ENCODE results near the gene P3H2.
A peak's percentile ranks its signal among the peaks of the same experiment; 100 is the strongest.

P3H2 gene

DNA sequence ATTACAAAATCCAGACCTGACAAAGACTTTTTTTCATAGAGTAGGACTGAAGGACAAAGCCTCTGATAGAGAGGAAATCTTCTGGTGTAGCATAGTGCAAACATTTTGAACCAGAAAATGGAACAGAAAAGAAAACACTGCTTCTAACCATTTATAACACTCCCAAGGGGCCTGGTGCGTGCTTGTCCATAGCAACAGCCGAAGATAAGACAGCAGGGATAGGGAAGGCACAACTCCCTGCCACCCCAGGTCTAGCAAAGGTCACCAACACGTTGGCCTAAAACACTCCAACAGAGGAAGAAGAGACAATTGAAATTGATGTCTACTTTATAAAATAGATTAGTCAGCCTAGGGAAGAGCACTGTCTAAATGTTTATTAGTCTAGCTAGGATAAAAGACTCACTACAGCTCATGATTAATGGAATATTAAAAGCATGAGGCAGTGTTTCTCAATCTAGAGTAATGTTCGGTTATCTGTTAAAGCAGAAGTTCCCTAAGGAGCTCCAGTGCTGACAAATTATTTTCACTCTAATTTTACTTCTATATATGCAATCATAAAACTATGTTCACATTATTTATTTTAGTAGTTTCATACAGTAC lies 145.2 kb downstream of the P3H2 start:
- TF ChIP-seq, protein P1, sequence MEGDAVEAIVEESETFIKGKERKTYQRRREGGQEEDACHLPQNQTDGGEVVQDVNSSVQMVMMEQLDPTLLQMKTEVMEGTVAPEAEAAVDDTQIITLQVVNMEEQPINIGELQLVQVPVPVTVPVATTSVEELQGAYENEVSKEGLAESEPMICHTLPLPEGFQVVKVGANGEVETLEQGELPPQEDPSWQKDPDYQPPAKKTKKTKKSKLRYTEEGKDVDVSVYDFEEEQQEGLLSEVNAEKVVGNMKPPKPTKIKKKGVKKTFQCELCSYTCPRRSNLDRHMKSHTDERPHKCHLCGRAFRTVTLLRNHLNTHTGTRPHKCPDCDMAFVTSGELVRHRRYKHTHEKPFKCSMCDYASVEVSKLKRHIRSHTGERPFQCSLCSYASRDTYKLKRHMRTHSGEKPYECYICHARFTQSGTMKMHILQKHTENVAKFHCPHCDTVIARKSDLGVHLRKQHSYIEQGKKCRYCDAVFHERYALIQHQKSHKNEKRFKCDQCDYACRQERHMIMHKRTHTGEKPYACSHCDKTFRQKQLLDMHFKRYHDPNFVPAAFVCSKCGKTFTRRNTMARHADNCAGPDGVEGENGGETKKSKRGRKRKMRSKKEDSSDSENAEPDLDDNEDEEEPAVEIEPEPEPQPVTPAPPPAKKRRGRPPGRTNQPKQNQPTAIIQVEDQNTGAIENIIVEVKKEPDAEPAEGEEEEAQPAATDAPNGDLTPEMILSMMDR (conservative IDR thresholded peaks at IDR 0.05; ENCODE audit: low read length): no peak
- no peak for TF ChIP-seq EZH2phosphoT487 (IDR thresholded peaks at IDR 0.05; ENCODE audit: borderline replicate concordance)
- Histone ChIP-seq H3K4me3 (ENCODE audit: low read length, poor library complexity, severe bottlenecking) (no peak overlapping the region), H3K4me1 (ENCODE audit: insufficient read depth, low read length, poor library complexity, severe bottlenecking) (peaks cover 23% of the 10 kb centered on the region), H3K27me3 (ENCODE audit: insufficient read depth, low read length, poor library complexity, severe bottlenecking) (no peaks in the 10 kb centered on the region), H3K4me2 (ENCODE audit: low read depth, low read length, poor library complexity, severe bottlenecking) (no peak overlapping the region), H3K9me3 (ENCODE audit: insufficient read depth, low read depth, low read length) (no peaks in the 10 kb centered on the region), H3K9me2 (replicated peaks; ENCODE audit: low read depth, low read length) (no peaks in the 10 kb centered on the region), H3F3A (ENCODE audit: low read depth) (no peaks in the 10 kb centered on the region), H2AFZ (ENCODE audit: low read length) (no peak overlapping the region), H4K20me1 (ENCODE audit: insufficient read depth, low read length, poor library complexity, severe bottlenecking) (no peaks in the 10 kb centered on the region), H3K36me3 (ENCODE audit: insufficient read depth, low read length) (no peaks in the 10 kb centered on the region), H3K9ac (ENCODE audit: low read depth, low read length, poor library complexity, severe bottlenecking) (no peak overlapping the region), H3K79me2 (ENCODE audit: insufficient read depth, low read length) (no peaks in the 10 kb centered on the region)

DNA sequence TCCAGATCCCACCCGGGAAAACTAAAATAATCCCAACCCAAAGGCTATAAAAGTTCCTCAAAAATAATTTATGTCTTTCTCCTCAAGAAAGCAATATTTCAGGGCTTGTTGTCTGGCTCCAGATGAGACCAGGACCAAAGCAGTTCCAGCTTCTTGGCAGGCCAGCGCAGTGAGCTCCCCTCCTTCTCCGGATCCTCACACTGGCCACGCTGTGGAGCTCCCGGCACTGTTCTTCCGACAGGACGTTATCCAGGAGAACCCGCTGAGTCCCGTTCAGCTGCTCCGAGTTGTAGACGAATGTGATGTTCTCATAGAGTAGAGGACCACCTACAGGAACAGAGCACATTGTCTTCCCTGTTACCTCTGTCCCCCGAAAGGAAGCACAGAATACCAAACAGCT lies 146.3 kb downstream of the P3H2 start:
- no peaks in the 10 kb centered on the region for H3K9me3 ChIP-seq (ENCODE audit: insufficient read depth, low read depth, low read length)
- H3K4me2 ChIP-seq (ENCODE audit: low read depth, low read length, poor library complexity, severe bottlenecking): no peak overlapping the region
- no peaks in the 10 kb centered on the region for H3K9me2 ChIP-seq (replicated peaks; ENCODE audit: low read depth, low read length)
- H2AFZ ChIP-seq (ENCODE audit: low read length): no peak overlapping the region
- peaks cover 23% of the 10 kb centered on the region for H3K4me1 ChIP-seq (ENCODE audit: insufficient read depth, low read length, poor library complexity, severe bottlenecking)
- H3K4me3 ChIP-seq (ENCODE audit: low read length, poor library complexity, severe bottlenecking): no peak overlapping the region
- no peak for TF ChIP-seq EZH2phosphoT487 (IDR thresholded peaks at IDR 0.05; ENCODE audit: borderline replicate concordance)
- TF ChIP-seq, protein P1 (conservative IDR thresholded peaks at IDR 0.05; ENCODE audit: low read length): no peak
- H3K79me2 ChIP-seq (ENCODE audit: insufficient read depth, low read length): no peaks in the 10 kb centered on the region
- H4K20me1 ChIP-seq (ENCODE audit: insufficient read depth, low read length, poor library complexity, severe bottlenecking): no peaks in the 10 kb centered on the region
- no peak overlapping the region for H3K9ac ChIP-seq (ENCODE audit: low read depth, low read length, poor library complexity, severe bottlenecking)
- no peaks in the 10 kb centered on the region for H3F3A ChIP-seq (ENCODE audit: low read depth)
- H3K36me3 ChIP-seq (ENCODE audit: insufficient read depth, low read length): no peaks in the 10 kb centered on the region
- H3K27me3 ChIP-seq (ENCODE audit: insufficient read depth, low read length, poor library complexity, severe bottlenecking): no peaks in the 10 kb centered on the region

DNA sequence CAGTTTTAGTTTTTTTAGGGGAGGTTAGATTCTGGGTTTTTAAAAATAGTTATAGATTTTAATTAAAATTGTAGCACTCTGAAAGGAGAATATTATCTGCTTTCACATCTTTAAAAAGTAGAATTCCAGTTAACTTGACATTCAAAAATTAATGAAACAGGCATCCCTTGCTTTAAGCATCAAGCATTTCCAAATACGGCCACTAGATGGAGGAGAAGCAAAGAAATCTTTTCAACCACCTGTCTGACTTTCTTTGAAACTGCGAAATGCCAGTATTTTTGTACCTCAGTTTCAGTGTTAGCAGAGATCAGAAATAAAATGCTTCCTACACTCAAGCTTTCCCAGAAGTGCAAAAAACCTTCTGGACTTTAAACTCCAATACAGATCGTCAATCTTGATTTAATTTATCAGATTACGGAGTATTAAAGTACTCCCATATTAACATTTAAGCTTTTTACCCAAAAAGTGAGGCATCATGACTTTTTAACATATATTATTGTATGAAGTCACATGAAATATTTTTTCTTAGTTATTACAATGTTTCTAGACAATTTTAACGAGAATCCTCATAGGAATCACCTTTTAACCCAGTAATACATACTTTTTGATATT lies 153.3 kb downstream of the P3H2 start:
- Histone ChIP-seq H3K9me3 (ENCODE audit: insufficient read depth, low read depth, low read length) (no peaks in the 10 kb centered on the region), H3F3A (ENCODE audit: low read depth) (no peaks in the 10 kb centered on the region), H3K4me1 (ENCODE audit: insufficient read depth, low read length, poor library complexity, severe bottlenecking) (no peaks in the 10 kb centered on the region), H3K4me3 (ENCODE audit: low read length, poor library complexity, severe bottlenecking) (no peak overlapping the region), H3K36me3 (ENCODE audit: insufficient read depth, low read length) (no peaks in the 10 kb centered on the region), H3K9me2 (replicated peaks; ENCODE audit: low read depth, low read length) (no peaks in the 10 kb centered on the region), H3K79me2 (ENCODE audit: insufficient read depth, low read length) (no peaks in the 10 kb centered on the region), H4K20me1 (ENCODE audit: insufficient read depth, low read length, poor library complexity, severe bottlenecking) (no peaks in the 10 kb centered on the region), H3K4me2 (ENCODE audit: low read depth, low read length, poor library complexity, severe bottlenecking) (no peak overlapping the region), H3K27me3 (ENCODE audit: insufficient read depth, low read length, poor library complexity, severe bottlenecking) (no peaks in the 10 kb centered on the region), H3K9ac (ENCODE audit: low read depth, low read length, poor library complexity, severe bottlenecking) (no peak overlapping the region), H2AFZ (ENCODE audit: low read length) (peak overlapping the region; percentile 33; the same call in 1 of the 2 replicates)
- TF ChIP-seq, protein P1 (conservative IDR thresholded peaks at IDR 0.05; ENCODE audit: low read length): peak; percentile 91
- TF ChIP-seq EZH2phosphoT487 (IDR thresholded peaks at IDR 0.05; ENCODE audit: borderline replicate concordance): no peak
